ENCODE data around the gene ESPL1. TPM values are rescaled to one million over a fixed set of nuclear protein-coding genes. Genes with fewer than 3 reads are reported as not detected.

ESPL1 gene
- total and polyA plus RNA-seq, 2 donors (not counting 1 experiment from before 2014, with no cell fraction given) = 1.4 to 1.8 TPM

- Histone ChIP-seq H3K4me2 (ENCODE audit: extremely low read depth, insufficient read depth, low read length) (no peak overlapping the region), H3K36me3 (ENCODE audit: control insufficient read depth, insufficient read depth, low read length) (peaks cover 3% of the 10 kb centered on the region), H3K27ac (ENCODE audit: insufficient read depth, low read length) (no peak overlapping the region), H2AFZ (ENCODE audit: low read length) (no peak overlapping the region), H3K27me3 (ENCODE audit: control insufficient read depth, insufficient read depth, low read length) (no peaks in the 10 kb centered on the region), H3K79me2 (ENCODE audit: control insufficient read depth, insufficient read depth, low read length) (no peaks in the 10 kb centered on the region), H3K9ac (ENCODE audit: insufficient read depth, low read length) (no peak overlapping the region), H4K20me1 (ENCODE audit: control insufficient read depth, extremely low read depth, insufficient read depth, low read length) (no peaks in the 10 kb centered on the region), H3K4me1 (ENCODE audit: control insufficient read depth, extremely low read depth, insufficient read depth, low read length) (peaks cover 21% of the 10 kb centered on the region), H3K4me3 (replicated peaks in 1 of 4; ENCODE audit: control extremely low read depth in 1 of 4, insufficient read depth in 1 of 4, low read depth in 3 of 4, low read length in 4 of 4) (no peak overlapping the region), H3K9me3 (ENCODE audit: control insufficient read depth, insufficient read depth, low read depth, low read length) (no peaks in the 10 kb centered on the region)
- DNase-seq (ENCODE audit: low read depth in 2 of 2) = no peak
- TF ChIP-seq EZH2 (IDR thresholded peaks at IDR 0.05; ENCODE audit: low read length, missing control alignments) (no peak), CTCF (conservative IDR thresholded peaks at IDR 0.05 in 1 of 2, IDR thresholded peaks at IDR 0.05 in 1 of 2; ENCODE audit: low read depth in 1 of 2, low read length in 2 of 2) (no peak)
These were observed 40.3 kb upstream of the ESPL1 start for GRCh38 chr12:53227836-53228235.

GRCh38 chr12:53229454-53229853 is 38.6 kb upstream of the ESPL1 start:
- Histone ChIP-seq H2AFZ (ENCODE audit: low read length) (no peak overlapping the region), H3K4me2 (ENCODE audit: extremely low read depth, insufficient read depth, low read length) (no peak overlapping the region), H3K27me3 (ENCODE audit: control insufficient read depth, insufficient read depth, low read length) (no peaks in the 10 kb centered on the region), H3K4me3 (replicated peaks in 1 of 4; ENCODE audit: control extremely low read depth in 1 of 4, insufficient read depth in 1 of 4, low read depth in 3 of 4, low read length in 4 of 4) (peak overlapping the region in 1 of 4 experiments; percentile 39), H3K4me1 (ENCODE audit: control insufficient read depth, extremely low read depth, insufficient read depth, low read length) (peaks cover 21% of the 10 kb centered on the region), H3K9ac (ENCODE audit: insufficient read depth, low read length) (no peak overlapping the region), H4K20me1 (ENCODE audit: control insufficient read depth, extremely low read depth, insufficient read depth, low read length) (no peaks in the 10 kb centered on the region), H3K79me2 (ENCODE audit: control insufficient read depth, insufficient read depth, low read length) (no peaks in the 10 kb centered on the region), H3K27ac (ENCODE audit: insufficient read depth, low read length) (no peak overlapping the region), H3K36me3 (ENCODE audit: control insufficient read depth, insufficient read depth, low read length) (peaks cover 3% of the 10 kb centered on the region), H3K9me3 (ENCODE audit: control insufficient read depth, insufficient read depth, low read depth, low read length) (no peaks in the 10 kb centered on the region)
- no peak for TF ChIP-seq EZH2 (IDR thresholded peaks at IDR 0.05; ENCODE audit: low read length, missing control alignments)
- no peak for TF ChIP-seq CTCF (conservative IDR thresholded peaks at IDR 0.05 in 1 of 2, IDR thresholded peaks at IDR 0.05 in 1 of 2; ENCODE audit: low read depth in 1 of 2, low read length in 2 of 2)
- no peak for DNase-seq (ENCODE audit: low read depth in 2 of 2)

GRCh38 chr12:53230108-53230845 is 37.8 kb upstream of the ESPL1 start:
- no peaks in the 10 kb centered on the region for H3K9me3 ChIP-seq (ENCODE audit: control insufficient read depth, insufficient read depth, low read depth, low read length)
- no peak overlapping the region for H3K9ac ChIP-seq (ENCODE audit: insufficient read depth, low read length)
- peak overlapping the region; percentile 69 for H3K4me2 ChIP-seq (ENCODE audit: extremely low read depth, insufficient read depth, low read length)
- no peak overlapping the region for H2AFZ ChIP-seq (ENCODE audit: low read length)
- H3K36me3 ChIP-seq (ENCODE audit: control insufficient read depth, insufficient read depth, low read length) = peaks cover 3% of the 10 kb centered on the region
- no peaks in the 10 kb centered on the region for H3K79me2 ChIP-seq (ENCODE audit: control insufficient read depth, insufficient read depth, low read length)
- no peaks in the 10 kb centered on the region for H3K27me3 ChIP-seq (ENCODE audit: control insufficient read depth, insufficient read depth, low read length)
- no peak overlapping the region for H3K27ac ChIP-seq (ENCODE audit: insufficient read depth, low read length)
- TF ChIP-seq EZH2 (IDR thresholded peaks at IDR 0.05; ENCODE audit: low read length, missing control alignments) (no peak), CTCF (conservative IDR thresholded peaks at IDR 0.05 in 1 of 2, IDR thresholded peaks at IDR 0.05 in 1 of 2; ENCODE audit: low read depth in 1 of 2, low read length in 2 of 2) (no peak)
- H4K20me1 ChIP-seq (ENCODE audit: control insufficient read depth, extremely low read depth, insufficient read depth, low read length) = no peaks in the 10 kb centered on the region
- no peak for DNase-seq (ENCODE audit: low read depth in 2 of 2)
- H3K4me1 ChIP-seq (ENCODE audit: control insufficient read depth, extremely low read depth, insufficient read depth, low read length) = peaks cover 19% of the 10 kb centered on the region
- peak overlapping the region in 1 of 4 experiments; percentile 91 for H3K4me3 ChIP-seq (replicated peaks in 1 of 4; ENCODE audit: control extremely low read depth in 1 of 4, insufficient read depth in 1 of 4, low read depth in 3 of 4, low read length in 4 of 4)

Data from fibroblast of lung (primary cell).